ENCODE data around the gene SDS.

- TF ChIP-seq EZH2 (IDR thresholded peaks at IDR 0.05; ENCODE audit: insufficient read depth, low read length), result no peak
- TF ChIP-seq, protein P1, sequence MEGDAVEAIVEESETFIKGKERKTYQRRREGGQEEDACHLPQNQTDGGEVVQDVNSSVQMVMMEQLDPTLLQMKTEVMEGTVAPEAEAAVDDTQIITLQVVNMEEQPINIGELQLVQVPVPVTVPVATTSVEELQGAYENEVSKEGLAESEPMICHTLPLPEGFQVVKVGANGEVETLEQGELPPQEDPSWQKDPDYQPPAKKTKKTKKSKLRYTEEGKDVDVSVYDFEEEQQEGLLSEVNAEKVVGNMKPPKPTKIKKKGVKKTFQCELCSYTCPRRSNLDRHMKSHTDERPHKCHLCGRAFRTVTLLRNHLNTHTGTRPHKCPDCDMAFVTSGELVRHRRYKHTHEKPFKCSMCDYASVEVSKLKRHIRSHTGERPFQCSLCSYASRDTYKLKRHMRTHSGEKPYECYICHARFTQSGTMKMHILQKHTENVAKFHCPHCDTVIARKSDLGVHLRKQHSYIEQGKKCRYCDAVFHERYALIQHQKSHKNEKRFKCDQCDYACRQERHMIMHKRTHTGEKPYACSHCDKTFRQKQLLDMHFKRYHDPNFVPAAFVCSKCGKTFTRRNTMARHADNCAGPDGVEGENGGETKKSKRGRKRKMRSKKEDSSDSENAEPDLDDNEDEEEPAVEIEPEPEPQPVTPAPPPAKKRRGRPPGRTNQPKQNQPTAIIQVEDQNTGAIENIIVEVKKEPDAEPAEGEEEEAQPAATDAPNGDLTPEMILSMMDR (IDR thresholded peaks at IDR 0.05; ENCODE audit: insufficient read depth, low read depth, low read length), result no peak
These were observed 34.2 kb downstream of the SDS start for GRCh38 chr12:113369391-113369985.
